Right cardiac atrium (tissue), 5 donors: ENCODE data around the gene AATK. TPM values are rescaled to one million over a fixed set of nuclear protein-coding genes. Genes with fewer than 3 reads are reported as not detected.

Source experiments
- ATAC-seq, 2 donors: fragments of 200-7000 bp; cut with Tn5 transposase; one replicate each; pipeline versions ENCODE4 v1.8.0 to v1.9.1; 2020; ENCODE audit warnings: moderate library complexity in 2 of 2, mild to moderate bottlenecking in 1 of 2
- DNase-seq, 3 donors: peaks; one replicate each; pipeline ENCODE4 v3.0.0-alpha.2; 2020
- H3K27ac ChIP-seq: one replicate; pipeline ENCODE4 v1.5.1; 2013; ENCODE audit warnings: mild to moderate bottlenecking, low read length, control low read depth, moderate library complexity
- H3K27me3 ChIP-seq: one replicate; pipeline ENCODE4 v1.6.1; 2013; ENCODE audit not compliant: control insufficient read depth, insufficient read depth
- H3K4me1 ChIP-seq: one replicate; pipeline ENCODE4 v1.6.1; 2013; ENCODE audit warnings: low read length; ENCODE audit not compliant: control insufficient read depth, insufficient read depth
- H3K4me3 ChIP-seq: one replicate; pipeline ENCODE4 v1.5.1; 2013; ENCODE audit warnings: low read length, control low read depth
- H3K9me3 ChIP-seq: one replicate; pipeline ENCODE4 v1.6.1; 2013; ENCODE audit warnings: low read length; ENCODE audit not compliant: control insufficient read depth
- whole genome bisulfite sequencing: extraction: QIAGEN DNeasy Blood & Tissue Kit; methylation state at CpG from one replicate; pipeline ENCODE4 v1.1.7; 2013; 5-methylcytosine and 5-hydroxymethylcytosine counted together
- intact Hi-C, 4 donors: fragments of 100-400 bp; cut with DNase I; formaldehyde crosslinking; loops; one replicate each; pipeline versions ENCODE4 v1.11.0 to v1.14.0; 2022 to 2023
- polyA plus RNA-seq: library from polyadenylated mRNA; stranded (reverse); fragments of 200-250 nt; gene quantifications from one replicate; pipeline ENCODE4 v1.2.3, GENCODE V29; 2013
- total RNA-seq, 4 donors: library from RNA; stranded (reverse); fragmentation: NEBNext Ultra II Directional; extraction: Animal tissue kit (Norgen Biotek cat#: 25700); gene quantifications; one replicate each; pipeline ENCODE4 v1.2.1, GENCODE V29; 2021
- donor health status: healthy with polysubstance abuse.
- donor health status: DM: no; HTN: yes; CAD: no.
- donor health status: DM: no; HTN: no; CAD: no.
- donor health status: DM: no; HTN: yes; CAD: no; lungs with severe emphysema.
- donor health status: DM: yes; HTN: yes; CAD: no.

Gene AATK
- total and polyA plus RNA-seq, 5 donors, result 8.6 to 15.4 (median 12.4) TPM

- Histone ChIP-seq H3K27ac (no peak overlapping the region), H3K4me1 (no peaks in the 10 kb centered on the region), H3K27me3 (no peaks in the 10 kb centered on the region), H3K4me3 (no peak overlapping the region), H3K9me3 (no peaks in the 10 kb centered on the region)
- 86% methylated on average over 17 of the region's 17 CpGs for whole genome bisulfite sequencing
- intact Hi-C loops, result no loop called here
- DNase-seq (no peak), ATAC-seq (no peak)
Measured at GRCh38 chr17:81075307-81075706, 90.7 kb downstream of the AATK start.

- intact Hi-C loops, result no loop called here
- DNase-seq (no peak), ATAC-seq (no peak)
- 72% methylated on average over 8 of the region's 8 CpGs for WGBS
- H3K4me1 ChIP-seq, result no peaks in the 10 kb centered on the region
- no peak overlapping the region for H3K4me3 ChIP-seq
- H3K9me3 ChIP-seq, result no peaks in the 10 kb centered on the region
- H3K27ac ChIP-seq, result no peak overlapping the region
- no peaks in the 10 kb centered on the region for H3K27me3 ChIP-seq
Measured at GRCh38 chr17:81074875-81075274, 91.1 kb downstream of the AATK start.

DNA sequence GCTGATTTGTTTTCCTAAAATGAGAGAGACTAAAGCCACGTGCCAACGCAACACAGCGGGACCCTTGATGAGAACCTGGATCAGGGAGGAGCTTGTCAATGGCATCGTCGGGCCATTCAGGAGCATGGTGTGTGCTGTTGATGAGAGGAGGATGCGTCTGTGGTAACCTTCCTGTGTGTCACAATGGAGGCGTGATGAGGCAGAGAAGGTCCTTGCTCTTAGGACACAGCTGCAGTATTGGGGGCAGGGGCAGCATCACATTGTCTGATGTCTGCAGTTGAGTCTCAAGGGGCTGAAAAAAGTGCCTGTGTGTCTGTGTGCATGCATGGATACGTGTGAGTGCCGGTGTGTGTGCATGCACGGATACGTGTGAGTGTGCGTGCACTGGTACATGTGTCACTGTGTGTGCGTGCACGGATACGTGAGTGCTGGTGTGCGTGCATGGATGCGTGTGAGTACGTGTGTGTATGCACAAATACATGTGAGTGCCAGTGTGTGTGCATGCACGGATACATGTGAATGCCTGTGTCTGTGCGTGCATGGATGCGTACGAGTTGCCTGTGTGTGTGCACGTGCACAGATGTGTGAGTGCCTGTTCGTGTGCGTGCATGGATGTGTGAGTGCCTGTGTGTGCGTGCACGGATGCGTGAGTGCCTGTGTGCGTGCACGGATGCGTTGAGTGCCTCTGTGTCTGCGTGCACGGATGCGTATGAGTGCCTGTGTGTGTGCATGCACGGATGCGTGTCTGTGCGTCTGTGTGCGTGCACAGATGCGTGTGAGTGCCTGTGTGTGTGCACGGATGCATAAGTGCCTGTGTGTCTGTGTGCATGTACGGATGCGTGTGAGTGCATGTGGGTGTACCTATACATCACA, 91.8 kb downstream of the AATK start:
- Histone ChIP-seq H3K27me3 (no peaks in the 10 kb centered on the region), H3K27ac (no peak overlapping the region), H3K9me3 (no peaks in the 10 kb centered on the region), H3K4me1 (no peaks in the 10 kb centered on the region), H3K4me3 (no peak overlapping the region)
- intact Hi-C loops, result no loop called here
- DNase-seq, result peak in 1 of 3 donors; percentile 33
- WGBS, result 92% methylated on average over 42 of the region's 42 CpGs
- ATAC-seq, result no peak

DNA sequence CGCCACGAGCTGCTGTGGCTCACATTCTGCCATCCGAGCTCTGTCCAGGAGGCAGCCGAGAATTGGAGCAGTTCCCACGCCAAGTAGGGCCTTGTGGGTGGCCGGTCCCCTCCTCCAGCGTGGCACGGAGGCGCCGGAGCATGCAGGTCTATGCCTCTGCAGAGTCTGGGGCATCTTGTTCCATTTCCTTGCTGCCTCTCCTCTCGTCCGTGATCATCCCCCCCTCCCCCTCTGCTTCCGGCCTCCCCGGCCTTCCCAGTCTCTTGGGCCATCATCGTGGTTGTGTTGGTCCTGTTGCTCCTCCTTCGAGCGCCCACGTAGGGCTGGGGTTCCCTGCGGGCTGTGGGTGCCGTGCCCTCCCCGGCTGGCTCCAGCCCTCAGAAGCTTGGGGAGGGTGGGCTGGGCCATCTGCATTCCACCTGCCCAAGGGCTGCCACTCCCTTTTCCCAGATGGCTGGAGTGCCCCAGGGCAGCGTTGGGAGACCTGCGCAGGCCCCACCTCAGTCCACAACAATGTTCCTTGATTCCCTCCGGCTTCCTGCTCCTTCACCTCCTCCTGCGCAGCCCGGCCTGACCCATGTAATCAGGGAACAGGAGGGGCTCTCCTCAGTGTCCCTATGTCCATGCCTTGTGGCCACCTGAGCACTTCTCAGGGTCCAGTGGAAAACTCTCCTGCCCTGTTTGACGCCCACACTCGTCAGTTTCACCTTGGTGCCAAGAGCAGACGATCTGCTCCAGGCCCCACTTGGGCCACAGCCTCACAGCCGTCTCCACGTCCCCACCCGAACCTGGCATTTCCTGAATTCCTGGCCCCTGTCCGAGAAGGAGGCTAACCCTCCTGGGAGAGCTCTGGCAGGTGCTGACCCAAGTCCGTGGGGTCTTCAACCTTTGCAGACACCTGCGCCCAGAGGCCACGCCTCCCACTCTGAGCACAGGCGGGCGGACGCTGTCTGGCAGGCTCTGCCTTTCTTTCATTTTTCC, 94.0 kb downstream of the AATK start:
- Histone ChIP-seq H3K27ac (no peak overlapping the region), H3K9me3 (no peaks in the 10 kb centered on the region), H3K27me3 (no peaks in the 10 kb centered on the region), H3K4me3 (no peak overlapping the region), H3K4me1 (no peaks in the 10 kb centered on the region)
- peak in 1 of 3 donors; percentile 43 for DNase-seq
- ATAC-seq, result no peak
- intact Hi-C loops, result no loop called here
- 83% methylated on average over 39 of the region's 39 CpGs for WGBS

DNA sequence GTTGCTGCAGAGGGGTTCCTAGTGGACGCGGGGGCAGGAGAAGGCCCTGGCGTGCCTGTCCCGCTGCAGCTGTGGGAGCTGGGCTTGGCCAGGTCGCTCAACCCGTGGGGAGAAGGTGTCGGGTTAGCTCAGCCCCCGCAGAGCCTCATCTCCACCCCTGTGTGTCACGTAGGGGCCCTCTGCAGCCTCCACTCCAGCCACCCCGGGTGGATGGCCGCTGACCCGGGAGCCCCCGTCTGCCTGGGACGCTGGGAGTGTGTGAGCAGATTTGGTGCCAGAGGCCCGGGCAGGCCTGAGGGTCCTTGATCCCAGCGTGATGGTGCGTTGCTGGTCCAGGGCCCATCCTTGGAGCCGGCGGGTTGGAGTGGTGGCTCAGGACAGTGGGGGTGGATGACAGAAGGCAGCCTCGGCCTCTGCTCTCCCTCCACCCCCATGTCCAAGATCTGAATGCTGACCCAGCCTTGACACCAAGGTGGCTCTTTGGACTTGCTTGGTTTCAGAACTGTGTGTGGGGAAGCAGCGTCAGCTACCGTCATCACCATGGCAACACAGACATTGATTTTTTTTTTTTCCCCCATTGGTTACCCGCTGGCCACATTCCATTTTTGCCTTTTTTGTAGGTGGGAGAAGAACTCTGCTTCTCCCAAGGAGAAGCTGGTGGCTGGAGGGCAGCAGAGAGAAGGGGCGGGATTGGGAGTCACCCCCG, 95.3 kb downstream of the AATK start:
- no peak overlapping the region for H3K4me3 ChIP-seq
- WGBS, result 90% methylated on average over 25 of the region's 25 CpGs
- H3K4me1 ChIP-seq, result no peaks in the 10 kb centered on the region
- H3K27ac ChIP-seq, result no peak overlapping the region
- peak in 1 of 3 donors; percentile 37 for DNase-seq
- H3K9me3 ChIP-seq, result no peaks in the 10 kb centered on the region
- intact Hi-C loops, result no loop called here
- H3K27me3 ChIP-seq, result no peaks in the 10 kb centered on the region
- no peak for ATAC-seq

DNA sequence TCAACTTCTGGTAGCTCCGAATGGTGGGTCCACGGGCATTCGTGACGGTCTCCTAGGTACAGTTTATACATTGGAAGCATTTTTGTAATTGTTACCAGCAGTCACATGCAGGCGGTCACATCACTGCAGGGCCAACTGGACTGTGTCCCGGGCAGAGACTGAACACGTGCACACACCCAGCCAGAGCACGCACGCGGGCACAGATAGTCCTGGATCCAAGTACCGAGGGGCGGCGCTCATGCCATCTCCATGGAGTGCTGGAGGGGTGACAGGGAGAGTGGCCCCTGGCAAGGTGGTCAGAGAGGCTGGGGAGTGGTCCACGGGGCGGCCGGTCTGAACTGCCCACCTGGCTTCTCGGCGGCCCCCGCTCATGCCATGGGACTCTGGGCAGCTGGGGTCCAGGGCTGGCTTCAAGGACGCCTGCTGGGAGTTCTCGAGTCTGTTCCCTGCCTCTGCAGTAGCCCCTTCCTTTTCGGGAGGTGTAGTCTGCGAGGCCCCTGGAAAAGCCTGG, 96.8 kb downstream of the AATK start:
- no peak overlapping the region for H3K4me3 ChIP-seq
- WGBS, result 93% methylated on average over 23 of the region's 23 CpGs
- intact Hi-C loops, result no loop called here
- no peaks in the 10 kb centered on the region for H3K4me1 ChIP-seq
- no peaks in the 10 kb centered on the region for H3K9me3 ChIP-seq
- no peak overlapping the region for H3K27ac ChIP-seq
- ATAC-seq (peak in 1 of 2 donors; percentile 34), DNase-seq (peak in 2 of 3 donors; percentile 65 to 70)
- no peaks in the 10 kb centered on the region for H3K27me3 ChIP-seq

DNA sequence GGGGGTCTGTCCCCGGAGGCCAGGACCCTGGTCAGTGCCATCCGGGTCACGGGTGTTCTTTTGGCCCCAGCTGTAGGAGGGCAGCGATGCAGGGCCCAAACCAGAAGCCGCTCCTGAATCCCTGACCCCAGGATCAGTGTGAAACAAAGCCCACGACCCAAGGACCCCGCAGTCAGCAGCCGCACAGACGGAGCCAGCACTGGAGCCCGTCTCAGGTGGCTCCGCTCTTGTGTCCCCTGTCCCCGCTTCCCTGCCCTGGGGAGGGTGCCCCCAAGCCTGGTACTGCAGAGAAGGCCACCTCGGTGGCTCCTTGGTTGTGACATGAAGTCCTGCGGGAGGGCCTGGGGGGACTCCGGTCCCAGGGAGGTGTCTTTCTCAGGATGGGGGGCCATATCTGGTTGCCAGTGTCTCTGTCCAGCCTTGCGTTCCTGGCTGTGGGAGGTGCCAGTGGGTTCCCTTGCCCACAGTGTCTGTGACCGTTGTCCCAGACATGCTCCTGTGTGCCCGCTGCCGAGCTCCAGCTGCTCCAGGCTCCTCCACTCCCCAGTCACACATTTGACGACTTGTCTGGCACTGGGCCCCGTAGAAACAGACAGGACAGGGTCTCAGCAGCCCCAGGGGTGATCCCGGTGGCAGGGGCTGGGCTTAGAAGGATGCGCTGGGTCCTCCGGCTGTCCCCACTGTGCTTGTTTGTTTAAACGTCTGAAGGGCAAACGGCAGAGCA, 97.4 kb downstream of the AATK start:
- Histone ChIP-seq H3K27me3 (no peaks in the 10 kb centered on the region), H3K4me3 (no peak overlapping the region), H3K4me1 (peaks cover 4% of the 10 kb centered on the region), H3K27ac (no peak overlapping the region), H3K9me3 (no peaks in the 10 kb centered on the region)
- peak in 1 of 3 donors; percentile 40 for DNase-seq
- 90% methylated on average over 26 of the region's 26 CpGs for WGBS
- ATAC-seq, result no peak
- intact Hi-C loops, result no loop called here

DNA sequence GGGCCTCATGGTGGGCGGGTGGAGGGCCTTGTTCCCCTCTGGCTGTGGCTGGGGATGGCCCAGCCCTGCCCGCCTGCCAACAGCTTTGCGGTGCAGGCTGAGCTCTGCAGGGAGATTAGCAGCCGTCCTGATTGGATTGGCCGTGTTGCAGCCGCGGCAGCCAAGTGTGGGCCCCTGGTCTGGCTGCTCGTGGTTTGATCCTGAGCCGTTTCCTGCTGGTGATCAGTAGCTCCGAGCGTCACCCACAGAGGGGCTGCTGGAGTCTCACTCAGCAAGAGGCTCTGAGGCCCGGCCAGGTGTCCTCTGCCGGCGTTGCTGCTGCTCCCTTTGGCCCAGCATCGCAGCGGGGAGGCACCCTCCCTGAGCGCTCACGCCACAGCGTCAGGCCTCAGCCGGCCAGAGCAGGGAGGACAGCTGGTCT, 98.6 kb downstream of the AATK start:
- ATAC-seq, result no peak
- 61% methylated on average over 20 of the region's 20 CpGs for WGBS
- peak in 2 of 3 donors; percentile 60 to 71 for DNase-seq
- Histone ChIP-seq H3K9me3 (no peaks in the 10 kb centered on the region), H3K4me3 (no peak overlapping the region), H3K4me1 (peaks cover 7% of the 10 kb centered on the region), H3K27me3 (no peaks in the 10 kb centered on the region), H3K27ac (no peak overlapping the region)
- intact Hi-C loops, result no loop called here
